Muscle layer of duodenum (tissue), 2 donors: Measurements from ENCODE around the gene STEAP1.
"Not testable (repeated sequence)": the region's sequence is repeated elsewhere in the genome, so short reads cannot be mapped to it uniquely, and the experiment has no call there.

Source experiments
- H3K27ac ChIP-seq: one replicate; pipeline ENCODE4 v1.7.0; 2013; ENCODE audit warnings: mild to moderate bottlenecking, low read length
- H3K27me3 ChIP-seq: one replicate; pipeline ENCODE4 v1.7.0; 2013; ENCODE audit warnings: low read depth, mild to moderate bottlenecking, control low read depth, low read length
- H3K36me3 ChIP-seq, 2 donors: one replicate each; pipeline ENCODE4 v1.7.0; 2013; ENCODE audit warnings: low read length in 2 of 2, control low read depth in 1 of 2, mild to moderate bottlenecking in 1 of 2; ENCODE audit not compliant: insufficient read depth in 2 of 2, control insufficient read depth in 1 of 2
- H3K4me1 ChIP-seq, 2 donors: one replicate each; pipeline ENCODE4 v1.7.0; 2013; ENCODE audit warnings: low read length in 2 of 2, mild to moderate bottlenecking in 2 of 2, control low read depth in 1 of 2, moderate library complexity in 1 of 2; ENCODE audit not compliant: insufficient read depth in 2 of 2, control insufficient read depth in 1 of 2
- H3K4me3 ChIP-seq, 2 donors: one replicate each; pipeline ENCODE4 v1.7.0; 2013; ENCODE audit warnings: low read length in 2 of 2, low read depth in 1 of 2, mild to moderate bottlenecking in 1 of 2
- H3K9me3 ChIP-seq, 2 donors: one replicate each; pipeline ENCODE4 v1.7.0; 2013; ENCODE audit warnings: low read length in 2 of 2, control low read depth in 1 of 2, mild to moderate bottlenecking in 1 of 2; ENCODE audit not compliant: control insufficient read depth in 1 of 2
- donor health status: healthy.

Gene STEAP1

DNA sequence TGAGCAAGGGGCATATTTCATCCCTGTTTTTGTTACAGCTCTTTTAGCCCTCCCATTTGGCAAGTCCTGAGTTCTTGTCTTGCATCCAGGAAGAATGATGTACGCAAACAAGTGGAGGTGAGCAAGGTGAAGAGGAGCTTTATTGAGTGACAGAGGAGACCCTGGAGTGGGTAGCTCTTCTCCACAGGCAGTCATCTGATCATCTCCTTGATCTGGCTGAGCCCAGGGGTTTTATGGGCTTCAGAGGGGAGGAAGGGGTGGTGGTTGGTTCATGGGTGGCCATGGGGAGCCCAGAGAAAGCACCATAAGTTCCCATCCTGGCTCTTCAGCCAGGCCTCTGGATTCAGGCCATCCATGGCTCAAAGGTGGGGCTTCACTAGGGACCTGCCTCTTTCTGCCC, 21.9 kb downstream of the STEAP1 start:
- H3K4me3 ChIP-seq, result no peak overlapping the region

DNA sequence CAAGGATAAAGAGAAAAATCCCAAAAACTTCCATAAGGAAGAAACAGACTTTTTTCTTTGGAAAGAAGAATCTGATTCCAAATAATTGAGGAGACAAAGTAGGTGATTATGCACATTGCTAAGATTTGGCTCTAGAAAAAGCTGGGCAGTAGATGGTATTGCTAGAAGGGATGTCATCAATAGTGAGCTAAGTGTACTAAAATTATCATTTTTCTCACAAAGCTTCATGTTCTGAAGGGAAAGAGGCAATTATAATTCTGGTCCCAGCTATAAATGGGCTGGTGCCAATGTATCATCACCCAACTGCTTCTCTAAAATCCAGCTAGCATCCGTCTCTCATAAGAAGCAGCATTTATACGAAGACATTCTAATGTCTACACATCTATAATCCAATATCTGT, 23.9 kb downstream of the STEAP1 start:
- Histone ChIP-seq H3K4me1 (no peaks in the 10 kb centered on the region), H3K4me3 (no peak overlapping the region), H3K9me3 (no peaks in the 10 kb centered on the region), H3K36me3 (no peaks in the 10 kb centered on the region), H3K27ac (no peak overlapping the region), H3K27me3 (no peaks in the 10 kb centered on the region)

More for the DNA sequence above, 21.9 kb downstream of the STEAP1 start:
- H3K36me3 ChIP-seq, result no peaks in the 10 kb centered on the region
- no peaks in the 10 kb centered on the region for H3K27me3 ChIP-seq
- H3K4me1 ChIP-seq, result no peaks in the 10 kb centered on the region
- H3K9me3 ChIP-seq, result no peaks in the 10 kb centered on the region
- H3K27ac ChIP-seq, result no peak overlapping the region

DNA sequence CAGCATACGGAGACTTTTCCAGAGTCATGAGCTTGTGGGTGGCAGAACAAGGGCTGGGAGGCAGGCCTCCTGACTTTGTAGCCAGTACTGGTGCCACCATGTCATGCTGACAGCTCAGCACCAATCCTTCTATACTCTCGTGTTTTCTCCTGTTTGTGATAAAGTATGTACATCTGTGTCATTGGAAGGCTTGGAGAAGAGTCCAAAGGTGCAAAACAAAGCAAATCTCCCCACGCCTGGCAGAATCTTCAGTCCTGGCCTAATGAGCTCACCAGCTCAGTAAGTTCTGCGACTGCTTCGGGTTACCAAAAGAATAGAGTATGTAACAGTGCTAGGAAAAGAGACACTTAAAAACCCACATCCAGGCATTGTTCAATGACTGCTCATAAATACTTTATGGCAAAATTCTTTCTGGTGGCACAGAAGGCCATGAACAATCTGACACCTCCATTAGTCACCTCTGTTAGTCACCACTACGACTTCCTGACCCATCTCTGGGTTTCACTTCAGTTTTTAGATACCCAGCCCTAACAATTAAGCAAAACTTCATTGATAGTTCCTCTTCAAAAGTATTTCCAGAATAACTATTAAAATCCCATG, 24.5 kb downstream of the STEAP1 start:
- Histone ChIP-seq H3K9me3 (no peaks in the 10 kb centered on the region), H3K27ac (no peak overlapping the region), H3K27me3 (no peaks in the 10 kb centered on the region), H3K4me1 (no peaks in the 10 kb centered on the region), H3K36me3 (no peaks in the 10 kb centered on the region), H3K4me3 (no peak overlapping the region)

DNA sequence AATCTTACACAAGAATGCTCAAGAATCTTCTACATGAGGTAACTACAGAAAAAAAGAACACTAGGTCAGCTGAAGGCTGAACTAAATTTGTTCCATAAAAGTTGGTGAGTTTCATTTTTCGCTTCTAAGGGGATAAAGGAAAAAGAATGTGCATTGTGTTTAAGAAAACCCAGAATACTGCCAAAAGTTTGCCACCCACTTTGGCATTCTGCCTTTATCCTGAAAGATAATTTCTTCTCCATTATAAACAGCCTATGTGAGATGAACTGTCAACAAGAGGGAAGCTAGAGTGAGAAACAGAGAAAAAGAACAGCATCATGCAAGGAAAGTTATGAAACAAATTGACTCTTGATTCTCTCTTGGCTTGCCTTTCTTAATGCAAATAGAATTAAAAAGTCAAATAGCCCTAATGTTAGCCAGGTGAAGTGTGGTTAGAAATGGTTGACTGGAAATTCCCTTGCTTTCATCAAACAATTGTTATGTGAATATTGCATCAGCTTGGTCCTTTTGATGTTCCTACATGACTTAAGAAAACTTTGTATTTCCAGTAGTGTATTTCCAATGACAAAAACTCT, 25.8 kb downstream of the STEAP1 start:
- H3K27ac ChIP-seq, result no peak overlapping the region
- H3K9me3 ChIP-seq, result no peaks in the 10 kb centered on the region
- H3K27me3 ChIP-seq, result no peaks in the 10 kb centered on the region
- no peak overlapping the region for H3K4me3 ChIP-seq
- no peaks in the 10 kb centered on the region for H3K36me3 ChIP-seq
- H3K4me1 ChIP-seq, result no peaks in the 10 kb centered on the region

DNA sequence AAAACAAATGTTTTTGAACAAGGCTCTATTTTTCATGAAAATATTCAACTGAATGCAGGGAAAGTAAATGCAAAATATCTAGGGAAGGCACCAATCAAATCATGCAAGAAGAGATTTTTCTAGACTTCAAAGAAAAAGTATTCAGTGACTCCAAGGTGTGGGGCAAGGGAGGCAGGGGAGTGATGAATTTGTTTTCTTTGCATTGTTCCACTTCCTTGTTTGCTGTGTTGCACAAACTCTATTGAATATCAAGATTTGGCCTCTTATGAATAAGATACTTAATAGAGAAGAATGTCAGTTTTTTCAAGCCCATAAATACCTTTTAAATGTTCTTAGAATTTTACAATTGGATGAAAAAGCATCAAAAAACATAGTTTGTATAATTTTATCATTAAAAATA, 26.4 kb downstream of the STEAP1 start:
- Histone ChIP-seq H3K27ac (no peak overlapping the region), H3K36me3 (no peaks in the 10 kb centered on the region), H3K4me1 (no peaks in the 10 kb centered on the region), H3K4me3 (no peak overlapping the region), H3K9me3 (no peaks in the 10 kb centered on the region), H3K27me3 (no peaks in the 10 kb centered on the region)

DNA sequence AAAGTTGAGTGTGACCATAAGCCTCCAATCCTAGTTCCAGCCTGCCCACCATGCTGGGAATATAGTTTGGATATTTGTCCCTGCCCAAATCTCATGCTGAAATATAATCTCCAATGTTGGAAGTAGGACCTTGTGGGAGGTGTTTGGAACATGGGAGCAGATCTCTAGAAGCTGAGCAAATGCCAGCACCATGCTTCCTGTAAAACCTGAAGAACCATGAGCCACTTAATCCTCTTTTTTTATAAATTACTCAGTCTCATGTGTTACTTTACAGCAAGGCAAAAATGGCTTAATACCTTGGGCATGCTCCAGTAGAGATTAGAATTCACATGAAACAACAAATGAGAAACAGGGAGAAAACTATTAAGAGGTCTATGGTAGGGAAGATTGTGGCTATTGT, 27.2 kb downstream of the STEAP1 start:
- H3K4me1 ChIP-seq, result no peaks in the 10 kb centered on the region
- no peaks in the 10 kb centered on the region for H3K27me3 ChIP-seq
- no peak overlapping the region for H3K27ac ChIP-seq
- no peak overlapping the region for H3K4me3 ChIP-seq
- no peaks in the 10 kb centered on the region for H3K36me3 ChIP-seq
- no peaks in the 10 kb centered on the region for H3K9me3 ChIP-seq

DNA sequence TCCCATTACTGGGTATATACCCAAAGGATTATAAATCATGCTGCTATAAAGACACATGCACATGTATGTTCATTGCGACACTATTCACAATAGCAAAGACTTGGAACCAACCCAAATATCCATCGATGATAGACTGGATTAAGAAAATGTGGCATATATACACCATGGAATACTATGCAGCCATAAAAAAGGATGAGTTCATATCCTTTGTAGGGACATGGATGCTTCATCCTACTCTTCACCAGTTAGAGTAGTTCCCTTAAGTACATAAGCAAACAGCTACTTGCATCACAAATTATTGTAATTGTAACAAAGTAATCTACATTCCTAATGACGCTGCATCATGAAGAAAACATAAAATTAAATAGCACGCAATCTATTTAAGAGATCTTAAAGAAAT, 32.0 kb downstream of the STEAP1 start:
- not testable (repeated sequence) for H3K36me3 ChIP-seq, H3K27ac ChIP-seq, H3K27me3 ChIP-seq, H3K4me1 ChIP-seq, H3K4me3 ChIP-seq, H3K9me3 ChIP-seq

DNA sequence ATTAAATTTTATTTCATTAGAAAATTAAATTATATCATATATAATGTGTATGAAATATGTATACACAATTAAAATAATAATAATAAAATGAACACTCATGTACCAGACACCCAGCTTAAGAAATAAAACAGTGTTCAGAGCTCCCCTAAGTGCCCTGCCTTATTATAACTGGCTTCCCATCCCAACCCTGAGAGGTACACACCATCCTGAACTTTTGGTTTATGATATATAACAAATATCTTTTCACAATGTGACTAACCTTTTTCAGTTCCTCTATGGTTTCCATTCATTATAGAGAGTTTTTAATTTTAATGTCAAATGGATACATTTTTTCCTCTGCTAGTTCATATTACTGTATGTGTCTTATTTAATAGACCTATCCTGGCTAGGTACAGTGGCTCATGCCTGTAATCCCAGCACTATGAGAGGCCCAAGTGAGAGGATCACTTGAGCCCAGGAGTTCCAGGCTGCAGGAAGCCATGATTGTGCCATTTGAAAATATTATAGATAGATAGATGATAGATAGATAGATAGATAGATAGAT, 33.3 kb downstream of the STEAP1 start:
- no peak overlapping the region for H3K4me3 ChIP-seq
- no peak overlapping the region for H3K27ac ChIP-seq
- H3K9me3 ChIP-seq, result peaks cover 0 to 4% of the 10 kb centered on the region in 2 donors
- H3K4me1 ChIP-seq, result no peaks in the 10 kb centered on the region
- no peaks in the 10 kb centered on the region for H3K36me3 ChIP-seq
- no peaks in the 10 kb centered on the region for H3K27me3 ChIP-seq

DNA sequence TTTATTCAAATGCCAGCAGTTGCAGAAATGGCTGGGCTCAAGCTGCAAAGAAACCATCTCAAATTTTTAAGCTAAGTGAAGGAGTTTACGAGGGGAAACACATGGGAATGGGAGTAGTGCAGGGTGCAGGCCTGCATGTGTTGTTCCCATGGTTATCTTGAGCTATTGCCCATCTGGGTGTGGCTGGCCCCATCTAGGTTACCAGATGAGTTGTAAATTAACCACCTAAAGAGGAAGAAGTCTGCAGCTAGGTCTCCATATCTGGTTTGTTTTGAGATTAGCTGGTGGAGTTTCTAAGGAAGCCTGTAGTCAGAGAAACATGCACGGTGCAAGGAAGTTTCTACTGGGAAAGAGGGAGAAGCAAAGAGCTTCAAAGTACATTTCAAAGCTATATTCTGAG, 34.0 kb downstream of the STEAP1 start:
- Histone ChIP-seq H3K4me1 (no peaks in the 10 kb centered on the region), H3K27me3 (no peaks in the 10 kb centered on the region), H3K9me3 (peaks cover 0 to 4% of the 10 kb centered on the region in 2 donors), H3K4me3 (no peak overlapping the region), H3K36me3 (no peaks in the 10 kb centered on the region), H3K27ac (no peak overlapping the region)

DNA sequence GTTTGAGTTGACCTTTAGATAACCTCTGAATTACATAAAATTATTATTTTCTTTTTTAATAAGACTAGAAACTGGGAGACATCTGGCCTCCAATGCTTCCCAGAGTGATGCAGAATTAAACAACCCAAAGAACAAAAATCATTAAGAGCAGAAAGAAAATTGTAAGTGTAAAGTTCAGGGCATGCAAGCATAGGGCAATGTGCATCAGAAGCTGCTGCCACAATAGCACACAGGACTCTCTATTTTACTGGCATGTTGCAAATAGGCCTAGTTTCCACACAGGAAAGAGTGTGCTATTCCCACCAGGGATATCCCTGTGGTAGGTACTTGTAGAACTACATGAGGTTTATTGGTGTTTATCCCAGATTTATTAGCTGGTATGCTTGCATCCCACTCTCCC, 36.7 kb downstream of the STEAP1 start:
- Histone ChIP-seq H3K4me1 (no peaks in the 10 kb centered on the region), H3K27me3 (no peaks in the 10 kb centered on the region), H3K9me3 (peaks cover 0 to 4% of the 10 kb centered on the region in 2 donors), H3K36me3 (no peaks in the 10 kb centered on the region), H3K4me3 (no peak overlapping the region), H3K27ac (no peak overlapping the region)

DNA sequence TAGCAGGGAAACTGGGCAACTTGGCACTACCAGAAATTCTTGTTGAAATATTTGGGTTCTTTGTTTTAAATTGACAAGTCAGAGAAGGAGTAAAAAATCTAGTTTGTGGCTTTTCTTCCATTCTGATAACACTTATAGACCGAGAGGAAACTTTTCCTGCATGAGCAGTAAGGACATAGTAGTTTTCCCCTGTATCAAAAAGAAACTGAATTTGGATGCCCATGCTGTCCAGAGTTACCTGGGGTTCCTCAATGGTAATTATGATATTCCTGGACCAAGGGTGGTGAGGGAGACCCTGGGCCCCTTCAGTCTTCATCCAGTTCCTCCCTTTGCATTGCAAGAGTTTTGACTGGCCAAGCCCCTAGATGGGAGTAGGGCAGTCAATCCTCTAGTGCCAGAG, 37.4 kb downstream of the STEAP1 start:
- Histone ChIP-seq H3K4me3 (no peak overlapping the region), H3K27me3 (no peaks in the 10 kb centered on the region), H3K4me1 (no peaks in the 10 kb centered on the region)

More for the DNA sequence above, 37.4 kb downstream of the STEAP1 start:
- Histone ChIP-seq H3K36me3 (no peaks in the 10 kb centered on the region), H3K9me3 (peaks cover 0 to 4% of the 10 kb centered on the region in 2 donors), H3K27ac (no peak overlapping the region)
